HG03066 (cell line): ENCODE results near the gene TMEM215.

Source experiments
- ATAC-seq: cut with Tn5 transposase; IDR thresholded peaks from one replicate; pipeline ENCODE4 v1.9.1; 2021; ENCODE audit warnings: low read depth; ENCODE audit not compliant: unreplicated experiment

Gene TMEM215

DNA sequence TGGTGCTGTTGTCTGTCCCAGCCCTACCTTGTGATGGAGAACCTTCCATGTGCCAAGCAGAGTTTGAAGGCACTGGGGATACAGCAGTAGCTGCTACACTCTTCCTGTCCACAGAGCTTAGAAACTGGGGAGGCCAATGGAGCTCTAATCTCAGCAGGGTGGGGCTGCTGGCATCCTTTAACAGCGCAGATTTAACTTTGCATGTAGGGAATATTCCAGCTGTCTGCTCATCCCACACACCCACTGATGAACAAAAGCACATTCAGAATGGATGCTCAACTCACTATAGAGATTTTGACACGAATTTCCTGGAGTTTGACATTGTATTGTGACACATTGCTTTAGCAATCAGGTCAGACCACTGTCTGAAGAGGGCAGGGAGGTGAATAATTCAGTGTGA lies 49.0 kb downstream of the TMEM215 start:
- no peak for ATAC-seq
